A549 (cell line): ENCODE measurements around the gene ANO7.

ENCODE experiments used
- CHD2 ChIP-seq: fragments of 150-350 bp; IDR thresholded peaks from 2 replicates; pipeline ENCODE4 v1.6.1; 2014; ENCODE audit warnings: low read length; ENCODE audit not compliant: partially characterized antibody
- EP300 ChIP-seq, 2 experiments: fragments of >200 bp; sonication (Bioruptor Twin); formaldehyde crosslinking; IDR thresholded peaks; 2 replicates in 1 of 2; 3 replicates in 1 of 2; pipeline ENCODE4 v1.6.1; 2016 to 2017
- JUN ChIP-seq, 2 experiments: fragments of >200 bp; sonication (Bioruptor Twin); formaldehyde crosslinking; IDR thresholded peaks; 2 replicates in 1 of 2; 3 replicates in 1 of 2; pipeline ENCODE4 v1.6.1; 2016 to 2017
- JUNB ChIP-seq: fragments of >200 bp; sonication (Bioruptor Twin); formaldehyde crosslinking; IDR thresholded peaks from 2 replicates; pipeline ENCODE4 v1.6.1; 2016
- POLR2A ChIP-seq: IDR thresholded peaks from 2 replicates; pipeline ENCODE4 v1.6.1; 2012; ENCODE audit warnings: mild to moderate bottlenecking, low read length
- SMC3 ChIP-seq: fragments of >200 bp; sonication (Bioruptor Twin); formaldehyde crosslinking; IDR thresholded peaks from 3 replicates; pipeline ENCODE4 v1.6.1; 2018; ENCODE audit warnings: inconsistent platforms
- TF ChIP-seq, protein P1 (sequence below): fragments of >200 bp; sonication (Bioruptor Twin); formaldehyde crosslinking; IDR thresholded peaks from 3 replicates; pipeline ENCODE4 v1.5.1; 2016
- TF ChIP-seq, protein P2 (sequence below): IDR thresholded peaks from 2 replicates; pipeline ENCODE4 v1.6.1; 2012
- TF ChIP-seq, protein P3 (sequence below): fragments of 250-450 bp; sonication (Bioruptor Pico); IDR thresholded peaks from 2 replicates; pipeline ENCODE4 v1.5.0; 2021; ENCODE audit warnings: mild to moderate bottlenecking, moderate library complexity, borderline replicate concordance

DNA sequence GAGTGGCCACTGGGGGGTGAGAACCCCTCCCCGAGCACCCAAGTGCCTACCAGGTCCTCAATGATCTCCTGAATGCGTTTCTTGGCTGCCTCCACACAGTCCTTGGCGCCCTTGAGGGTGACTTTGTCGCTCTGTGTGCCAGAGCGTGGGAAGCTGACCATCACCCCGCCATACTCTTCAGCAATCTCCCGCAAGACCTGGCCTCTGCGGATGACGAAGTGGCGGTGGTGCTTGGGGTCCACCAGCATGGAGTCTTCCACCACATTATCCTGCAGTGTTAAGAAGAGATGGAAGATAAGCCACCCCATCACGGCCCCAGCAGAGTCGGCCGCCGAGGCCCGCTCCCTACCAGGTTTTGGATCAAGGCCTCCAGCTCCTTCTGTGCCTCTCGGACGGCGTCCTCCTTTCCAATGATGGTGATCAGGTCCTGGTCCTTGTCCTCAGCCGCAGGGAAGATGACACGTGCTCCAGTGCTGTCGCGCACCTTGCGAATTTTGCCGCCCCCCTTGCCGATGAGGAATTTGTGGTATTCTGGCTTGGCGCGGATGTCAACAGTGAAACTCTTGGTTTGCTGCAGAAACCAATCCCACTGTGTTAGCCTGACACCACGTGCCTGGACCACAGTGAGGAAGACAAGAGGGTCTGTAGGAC, 51.2 kb downstream of the ANO7 start:
- TF ChIP-seq POLR2A (no peak), EP300 (IDR thresholded peaks at IDR 0.05) (no peak), JUNB (no peak), JUN (IDR thresholded peaks at IDR 0.05) (no peak), CHD2 (no peak), SMC3 (no peak)
- TF ChIP-seq, protein P1, sequence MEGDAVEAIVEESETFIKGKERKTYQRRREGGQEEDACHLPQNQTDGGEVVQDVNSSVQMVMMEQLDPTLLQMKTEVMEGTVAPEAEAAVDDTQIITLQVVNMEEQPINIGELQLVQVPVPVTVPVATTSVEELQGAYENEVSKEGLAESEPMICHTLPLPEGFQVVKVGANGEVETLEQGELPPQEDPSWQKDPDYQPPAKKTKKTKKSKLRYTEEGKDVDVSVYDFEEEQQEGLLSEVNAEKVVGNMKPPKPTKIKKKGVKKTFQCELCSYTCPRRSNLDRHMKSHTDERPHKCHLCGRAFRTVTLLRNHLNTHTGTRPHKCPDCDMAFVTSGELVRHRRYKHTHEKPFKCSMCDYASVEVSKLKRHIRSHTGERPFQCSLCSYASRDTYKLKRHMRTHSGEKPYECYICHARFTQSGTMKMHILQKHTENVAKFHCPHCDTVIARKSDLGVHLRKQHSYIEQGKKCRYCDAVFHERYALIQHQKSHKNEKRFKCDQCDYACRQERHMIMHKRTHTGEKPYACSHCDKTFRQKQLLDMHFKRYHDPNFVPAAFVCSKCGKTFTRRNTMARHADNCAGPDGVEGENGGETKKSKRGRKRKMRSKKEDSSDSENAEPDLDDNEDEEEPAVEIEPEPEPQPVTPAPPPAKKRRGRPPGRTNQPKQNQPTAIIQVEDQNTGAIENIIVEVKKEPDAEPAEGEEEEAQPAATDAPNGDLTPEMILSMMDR = no peak
- TF ChIP-seq, protein P2, sequence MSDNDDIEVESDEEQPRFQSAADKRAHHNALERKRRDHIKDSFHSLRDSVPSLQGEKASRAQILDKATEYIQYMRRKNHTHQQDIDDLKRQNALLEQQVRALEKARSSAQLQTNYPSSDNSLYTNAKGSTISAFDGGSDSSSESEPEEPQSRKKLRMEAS = no peak
- TF ChIP-seq, protein P3, sequence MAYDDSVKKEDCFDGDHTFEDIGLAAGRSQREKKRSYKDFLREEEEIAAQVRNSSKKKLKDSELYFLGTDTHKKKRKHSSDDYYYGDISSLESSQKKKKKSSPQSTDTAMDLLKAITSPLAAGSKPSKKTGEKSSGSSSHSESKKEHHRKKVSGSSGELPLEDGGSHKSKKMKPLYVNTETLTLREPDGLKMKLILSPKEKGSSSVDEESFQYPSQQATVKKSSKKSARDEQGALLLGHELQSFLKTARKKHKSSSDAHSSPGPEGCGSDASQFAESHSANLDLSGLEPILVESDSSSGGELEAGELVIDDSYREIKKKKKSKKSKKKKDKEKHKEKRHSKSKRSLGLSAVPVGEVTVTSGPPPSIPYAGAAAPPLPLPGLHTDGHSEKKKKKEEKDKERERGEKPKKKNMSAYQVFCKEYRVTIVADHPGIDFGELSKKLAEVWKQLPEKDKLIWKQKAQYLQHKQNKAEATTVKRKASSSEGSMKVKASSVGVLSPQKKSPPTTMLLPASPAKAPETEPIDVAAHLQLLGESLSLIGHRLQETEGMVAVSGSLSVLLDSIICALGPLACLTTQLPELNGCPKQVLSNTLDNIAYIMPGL (CRISPR knock-in tag) = no peak
